ENCODE results near the gene MGP. TPM values are rescaled to one million over a fixed set of nuclear protein-coding genes. Genes with fewer than 3 reads are reported as not detected.

Gene MGP
- total RNA-seq, 6 donors from 2014 or later, result 47.1 to 660 (median 286) TPM

DNA sequence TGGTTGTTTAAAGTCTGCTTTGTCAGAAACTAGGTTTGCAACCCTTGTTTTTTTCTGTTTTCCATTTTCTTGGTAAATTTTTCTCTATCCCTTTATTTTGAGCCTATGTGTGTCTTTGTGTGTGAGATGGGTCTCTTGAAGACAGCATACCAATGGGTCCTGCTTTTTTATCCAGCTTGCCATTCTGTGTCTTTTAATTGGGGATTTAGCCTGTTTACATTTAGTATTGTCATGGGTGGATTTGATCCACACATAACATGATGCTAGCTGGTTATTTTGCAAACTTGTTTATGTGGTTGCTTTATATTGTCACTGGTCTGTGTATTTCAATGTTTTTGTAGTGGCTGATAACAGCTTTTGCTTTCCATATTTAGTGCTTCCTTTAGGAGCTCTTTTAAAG, 25.2 kb downstream of the MGP start:
- no peak for DNase-seq

DNA sequence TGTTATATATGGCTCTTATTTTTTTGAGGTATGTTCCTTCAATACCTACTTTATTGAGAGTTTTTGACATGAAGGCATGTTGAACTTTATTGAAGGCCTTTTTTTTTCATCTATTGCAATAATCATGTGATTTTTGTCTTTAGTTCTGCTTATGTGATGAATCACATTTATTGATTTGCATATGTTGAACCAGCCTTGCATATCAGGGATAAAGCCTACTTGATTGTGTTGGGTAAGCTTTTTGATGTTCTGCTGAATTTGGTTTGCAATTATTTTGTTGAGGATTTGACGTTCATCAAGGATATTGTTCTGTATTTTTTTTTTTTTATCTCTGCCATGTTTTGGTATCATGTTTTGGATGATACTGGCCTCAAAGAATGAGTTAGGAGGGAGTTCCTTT, 27.1 kb downstream of the MGP start:
- no peak overlapping the region for H3K4me3 ChIP-seq
- H3K27ac ChIP-seq, result no peak overlapping the region
- no peaks in the 10 kb centered on the region for H3K27me3 ChIP-seq
- WGBS, 2 donors, result 85 to 92% methylated on average over 1 of the region's 1 CpG
- no peaks in the 10 kb centered on the region for H3K36me3 ChIP-seq
- DNase-seq (no peak), ATAC-seq (ENCODE audit: low FRiP score in 2 of 2) (no peak)
- peaks cover 0 to 14% (median 5%) of the 10 kb centered on the region in 4 donors for H3K9me3 ChIP-seq
- TF ChIP-seq CTCF (IDR thresholded peaks at IDR 0.05) (no peak), POLR2AphosphoS5 (IDR thresholded peaks at IDR 0.05) (no peak), POLR2A (IDR thresholded peaks at IDR 0.05) (no peak)
- H3K4me1 ChIP-seq, result peaks cover 0 to 4% (median 0%) of the 10 kb centered on the region in 4 donors

More for the DNA sequence above, 25.2 kb downstream of the MGP start:
- peaks cover 0 to 14% (median 5%) of the 10 kb centered on the region in 4 donors for H3K9me3 ChIP-seq
- H3K27ac ChIP-seq, result no peak overlapping the region
- H3K36me3 ChIP-seq, result no peaks in the 10 kb centered on the region
- H3K4me1 ChIP-seq, result no peaks in the 10 kb centered on the region
- TF ChIP-seq POLR2A (IDR thresholded peaks at IDR 0.05) (no peak), EP300 (IDR thresholded peaks at IDR 0.05) (no peak), POLR2AphosphoS5 (IDR thresholded peaks at IDR 0.05) (no peak), CTCF (IDR thresholded peaks at IDR 0.05) (no peak)
- ATAC-seq (ENCODE audit: low FRiP score in 2 of 2), result no peak
- H3K4me3 ChIP-seq, result no peak overlapping the region
- no peaks in the 10 kb centered on the region for H3K27me3 ChIP-seq

DNA sequence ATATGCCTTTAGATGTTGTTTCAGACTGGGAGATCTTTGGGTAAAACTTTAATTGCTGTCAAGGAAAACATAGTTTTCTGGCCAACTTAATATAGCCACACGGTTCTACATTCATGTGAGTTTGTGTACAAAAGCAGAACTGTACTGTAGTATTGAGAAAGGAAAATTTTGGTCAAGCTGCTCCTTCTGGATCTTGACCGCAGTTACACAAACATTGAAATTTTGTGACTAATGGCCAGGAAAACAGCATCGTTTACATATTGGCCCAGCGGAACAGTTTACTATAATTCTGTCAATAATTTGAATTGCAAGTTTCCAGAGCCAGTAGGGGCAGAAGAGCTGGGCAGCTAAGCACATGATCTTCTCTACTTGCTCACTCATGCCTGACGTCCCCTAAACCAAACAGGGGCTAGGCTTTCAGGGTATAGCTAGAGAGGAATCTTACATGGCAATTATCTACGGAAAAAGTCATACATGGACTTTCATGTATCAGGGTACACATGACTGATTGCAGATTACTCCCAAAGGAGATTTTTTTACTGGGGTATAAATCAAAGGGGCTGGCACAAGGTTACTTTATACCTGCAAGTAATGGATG, 31.0 kb downstream of the MGP start:
- H3K4me1 ChIP-seq, result peaks cover 0 to 4% (median 0%) of the 10 kb centered on the region in 4 donors
- H3K4me3 ChIP-seq, result no peak overlapping the region
- H3K27me3 ChIP-seq, result no peaks in the 10 kb centered on the region
- ATAC-seq (ENCODE audit: low FRiP score in 2 of 2) (peak in 1 of 2 donors; percentile 63), DNase-seq (no peak)
- H3K9me3 ChIP-seq, result peaks cover 0 to 4% (median 0%) of the 10 kb centered on the region in 4 donors
- H3K36me3 ChIP-seq, result no peaks in the 10 kb centered on the region
- TF ChIP-seq POLR2AphosphoS5 (IDR thresholded peaks at IDR 0.05), result no peak
- no peak for TF ChIP-seq POLR2A (IDR thresholded peaks at IDR 0.05)
- no peak for TF ChIP-seq CTCF (IDR thresholded peaks at IDR 0.05)
- TF ChIP-seq EP300 (IDR thresholded peaks at IDR 0.05), result no peak
- 70 to 73% methylated on average over 6 of the region's 6 CpGs for WGBS, 2 donors
- H3K27ac ChIP-seq, result no peak overlapping the region

GRCh38 chr12:14853961-14854360, 31.7 kb downstream of the MGP start:
- Histone ChIP-seq H3K9me3 (no peaks in the 10 kb centered on the region), H3K4me3 (no peak overlapping the region), H3K27ac (no peak overlapping the region), H3K4me1 (peaks cover 0 to 4% (median 0%) of the 10 kb centered on the region in 4 donors), H3K27me3 (no peaks in the 10 kb centered on the region), H3K36me3 (no peaks in the 10 kb centered on the region)
- TF ChIP-seq EP300 (IDR thresholded peaks at IDR 0.05) (no peak), POLR2A (IDR thresholded peaks at IDR 0.05) (no peak), CTCF (IDR thresholded peaks at IDR 0.05) (no peak)
- DNase-seq (no peak), ATAC-seq (ENCODE audit: low FRiP score in 2 of 2) (peak in 1 of 2 donors; percentile 65)
- WGBS, 2 donors, result 62 to 65% methylated on average over 3 of the region's 3 CpGs

- ATAC-seq (ENCODE audit: low FRiP score in 2 of 2), result no peak
- no peaks in the 10 kb centered on the region for H3K9me3 ChIP-seq
- no peak for DNase-seq
- TF ChIP-seq POLR2A (IDR thresholded peaks at IDR 0.05), result no peak
- TF ChIP-seq EP300 (IDR thresholded peaks at IDR 0.05), result no peak
- TF ChIP-seq POLR2AphosphoS5 (IDR thresholded peaks at IDR 0.05), result no peak
- TF ChIP-seq CTCF (IDR thresholded peaks at IDR 0.05), result no peak
- no peak overlapping the region for H3K27ac ChIP-seq
- no peaks in the 10 kb centered on the region for H3K36me3 ChIP-seq
- H3K4me3 ChIP-seq, result no peak overlapping the region
- peaks cover 0 to 4% (median 0%) of the 10 kb centered on the region in 4 donors for H3K4me1 ChIP-seq
- H3K27me3 ChIP-seq, result no peaks in the 10 kb centered on the region
Observed at GRCh38 chr12:14852880-14853279, 32.8 kb downstream of the MGP start.
